NB4 (cell line): ENCODE data around the gene SFMBT2.

ENCODE experiments used
- CTCF ChIP-seq: IDR thresholded peaks from one replicate; pipeline ENCODE4 v1.5.1; 2012; ENCODE audit warnings: low read depth, low read length
- MAX ChIP-seq: IDR thresholded peaks from 2 replicates; pipeline ENCODE4 v1.6.1; 2011; ENCODE audit warnings: low read depth, low read length
- MYC ChIP-seq: IDR thresholded peaks from 2 replicates; pipeline ENCODE4 v1.6.1; 2011; ENCODE audit warnings: low read depth, low read length
- POLR2A ChIP-seq: IDR thresholded peaks from 2 replicates; pipeline ENCODE4 v1.6.1; 2011; ENCODE audit warnings: mild to moderate bottlenecking; ENCODE audit not compliant: insufficient read length; ENCODE audit errors: extremely low read depth

- TF ChIP-seq CTCF (no peak), POLR2A (no peak), MYC (no peak), MAX (no peak)
These were observed 36.0 kb downstream of the SFMBT2 start for GRCh38 chr10:7374795-7375194.
